Measurements from ENCODE around the gene KCNIP3.

KCNIP3 gene

DNA sequence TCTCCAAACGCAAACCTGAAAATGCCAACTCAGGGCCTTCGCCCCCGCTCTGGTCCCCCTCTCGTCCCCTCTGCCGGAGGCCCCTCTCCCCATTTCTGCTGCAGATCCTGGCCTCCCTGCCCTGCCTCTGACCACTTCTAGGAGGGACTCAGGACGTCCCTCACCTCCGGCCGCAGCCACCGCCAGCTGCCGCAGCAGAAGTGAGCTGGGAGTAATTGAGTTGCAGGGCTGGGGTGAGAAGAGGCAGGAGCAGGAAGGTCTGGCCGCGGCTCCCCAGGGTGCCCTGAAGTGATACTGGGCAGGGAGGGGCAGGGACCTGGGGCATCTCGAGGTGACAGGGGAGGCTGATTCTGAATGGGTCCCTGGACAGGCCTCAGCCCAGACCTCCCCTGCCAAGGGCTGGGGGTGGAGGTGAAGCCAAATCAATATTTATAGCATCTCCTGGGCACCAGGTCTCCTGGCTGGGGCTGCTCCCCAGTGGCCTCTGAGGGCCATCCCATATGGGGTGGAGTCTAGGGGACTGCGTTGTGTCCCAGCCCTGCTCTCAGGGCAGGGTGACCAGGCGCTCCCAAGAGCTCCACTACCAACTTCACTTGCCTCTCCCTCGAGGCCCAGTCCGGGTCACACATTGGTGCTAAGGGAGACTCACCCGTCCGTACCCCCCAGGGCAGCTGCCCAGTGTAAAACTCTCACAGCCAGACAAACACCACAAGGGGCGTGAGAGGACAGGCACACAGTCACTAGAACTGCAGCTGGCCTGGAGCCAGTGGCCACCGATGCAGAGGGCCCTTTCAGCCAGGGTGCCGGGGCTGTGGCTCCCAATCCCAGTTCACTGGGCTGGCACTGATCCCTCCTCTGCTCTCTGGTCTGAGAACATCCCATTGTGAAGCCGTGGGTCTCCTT, 33.0 kb downstream of the KCNIP3 start:
- DNase-seq: no peak

DNA sequence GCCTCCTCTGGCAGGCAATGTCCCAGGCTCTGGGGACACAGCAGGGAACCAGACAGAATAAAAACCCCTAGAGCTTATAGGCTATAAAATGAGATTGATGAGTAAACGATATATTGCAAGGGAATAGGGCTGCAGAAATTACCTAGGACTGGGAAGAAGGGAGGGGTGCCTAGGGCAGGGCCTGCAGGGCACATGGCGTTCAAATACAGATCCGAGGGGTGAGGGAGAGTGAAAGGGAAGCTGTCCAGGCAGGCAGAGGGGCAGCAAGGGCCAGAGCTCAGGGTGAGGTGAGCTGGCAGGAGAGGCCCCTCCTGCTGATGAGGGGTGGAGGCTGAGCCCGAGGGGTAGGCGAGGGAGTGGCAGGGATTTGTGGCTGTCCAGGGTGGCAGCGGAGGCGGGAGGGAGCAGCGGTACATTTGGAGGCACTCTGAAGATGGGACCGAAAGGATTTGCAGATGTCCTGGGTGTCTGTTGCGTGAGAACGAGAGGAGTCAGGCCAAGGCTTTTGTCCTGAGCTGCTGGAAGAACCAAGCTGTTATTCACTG, 33.7 kb downstream of the KCNIP3 start:
- no peak for DNase-seq

DNA sequence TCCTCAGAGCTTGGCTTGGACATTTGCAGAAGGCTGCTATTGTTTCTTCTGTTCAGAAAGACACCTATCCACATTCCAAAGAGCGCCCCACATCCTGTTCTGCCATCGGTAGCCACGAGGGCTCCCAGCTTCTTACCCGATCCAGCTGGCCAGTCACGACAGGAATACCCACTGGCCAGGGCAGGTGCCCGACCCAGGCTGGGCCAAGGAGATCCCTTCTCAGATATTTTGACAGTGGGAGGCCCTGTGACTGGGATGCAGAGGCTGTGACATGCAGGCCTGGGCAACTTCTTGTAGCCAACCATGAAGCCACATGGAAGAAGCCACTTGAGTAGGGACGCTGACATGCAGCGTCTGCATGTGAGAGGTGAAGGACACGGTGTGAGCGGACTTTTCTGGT, 34.5 kb downstream of the KCNIP3 start:
- no peak for DNase-seq

DNA sequence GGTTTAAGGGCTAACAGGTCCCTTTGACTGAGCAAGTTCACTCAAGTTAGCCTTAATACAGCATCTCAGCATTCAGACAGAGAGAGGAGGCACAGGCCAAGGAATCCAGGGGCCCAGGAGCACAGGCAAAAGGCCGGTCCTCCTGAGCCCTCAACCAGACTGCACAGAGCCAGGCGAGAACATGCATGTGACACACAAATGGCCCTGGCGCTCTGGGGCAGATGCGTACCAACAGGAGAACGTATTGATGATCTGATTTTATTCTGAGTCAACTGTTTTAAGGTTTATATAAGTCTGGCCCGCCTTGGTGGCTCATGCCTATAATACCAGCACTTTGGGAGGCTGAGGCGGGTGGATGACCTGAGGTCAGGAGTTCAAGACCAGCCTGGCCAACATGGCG, 34.9 kb downstream of the KCNIP3 start:
- no peak for DNase-seq

DNA sequence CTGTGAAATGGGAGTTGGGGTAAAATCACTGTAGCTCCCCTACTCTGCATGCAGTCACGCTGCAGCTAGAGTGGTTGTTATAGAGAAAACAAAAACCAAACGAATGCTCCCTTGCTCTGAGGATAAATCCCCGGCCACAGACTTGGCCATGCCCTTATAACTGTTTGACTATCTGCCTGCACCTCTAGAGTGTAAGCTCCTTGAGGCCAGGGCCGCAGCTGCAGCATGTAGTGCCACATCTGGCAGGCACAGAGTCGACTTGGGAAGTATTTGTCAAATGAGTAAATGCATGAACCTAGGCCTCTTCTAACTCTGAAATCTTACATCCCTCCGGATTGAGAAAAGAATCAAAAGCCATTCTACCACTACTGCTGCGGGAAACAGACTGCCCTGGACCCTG, 35.9 kb downstream of the KCNIP3 start:
- DNase-seq: no peak

DNA sequence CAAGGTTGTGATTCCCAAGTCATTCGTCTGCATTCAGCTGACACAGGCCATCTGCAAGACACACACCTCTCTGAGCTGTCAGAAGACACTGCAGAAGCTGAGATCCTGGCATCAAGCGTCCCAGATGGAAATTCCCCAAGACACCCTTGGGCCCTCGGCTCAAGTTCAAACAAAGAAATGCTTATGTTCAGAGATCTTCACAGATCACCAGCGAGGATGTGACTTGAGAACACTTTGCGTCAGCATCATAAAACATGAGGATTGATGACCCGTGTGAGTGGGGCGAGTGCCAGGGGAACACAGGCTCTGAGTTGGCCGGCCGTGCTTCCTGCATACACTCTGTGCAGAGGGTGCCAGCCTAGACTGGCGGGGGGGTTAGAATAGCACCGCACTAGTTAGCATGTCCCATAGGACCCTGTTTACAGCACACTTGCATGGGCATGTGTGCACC, 36.8 kb downstream of the KCNIP3 start:
- DNase-seq: no peak

DNA sequence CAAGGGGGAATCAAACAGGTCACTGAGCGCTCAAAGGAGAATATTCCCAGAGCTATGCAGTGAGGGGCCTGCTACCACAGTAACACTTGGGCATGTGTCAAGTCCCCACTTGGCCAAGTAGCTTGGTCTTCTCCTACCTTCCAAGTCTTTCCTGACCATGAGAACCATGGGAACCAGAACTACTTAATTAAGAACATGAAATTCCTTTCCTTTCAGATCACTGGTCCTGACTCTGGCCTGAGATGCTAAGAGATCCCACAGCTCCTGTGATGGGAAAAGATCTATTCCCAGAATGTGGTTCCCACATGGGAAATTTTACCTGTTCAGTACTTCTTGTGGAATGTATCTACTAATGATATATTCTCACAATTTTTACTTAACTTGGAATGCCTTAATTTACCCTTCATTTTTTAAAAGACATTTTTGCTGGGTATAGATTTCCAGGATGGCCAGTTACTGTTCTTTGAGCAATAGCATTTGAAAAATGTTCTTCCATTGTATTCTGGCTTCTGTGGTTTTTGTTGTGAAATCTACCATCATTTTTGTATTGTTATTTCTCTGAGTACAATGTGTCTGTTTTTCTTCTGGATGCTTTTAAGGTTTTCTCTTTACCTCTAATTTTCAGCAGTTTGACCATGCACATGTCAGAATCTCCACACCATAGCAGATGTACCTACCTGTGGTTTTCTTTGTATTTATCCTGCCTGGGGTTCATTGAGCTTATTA, 37.9 kb downstream of the KCNIP3 start:
- DNase-seq: no peak

DNA sequence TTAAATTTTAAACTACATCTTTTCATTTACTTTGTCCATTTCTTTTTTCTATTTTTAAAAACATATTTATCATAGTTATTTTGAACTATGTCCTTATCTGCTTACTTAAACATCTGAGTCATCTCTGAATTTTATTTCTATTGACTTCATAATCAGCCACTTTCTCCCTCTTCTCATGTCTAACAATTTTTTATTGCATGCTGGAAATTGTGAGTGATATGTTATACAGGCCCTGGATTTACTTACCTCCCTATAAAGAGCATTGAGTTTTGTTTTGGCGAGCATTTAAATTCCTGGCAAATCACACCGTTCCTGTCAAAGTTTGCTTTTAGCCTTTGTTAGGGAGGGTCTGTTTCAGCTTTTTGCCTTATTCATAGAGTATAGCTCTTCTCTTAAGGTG, 39.3 kb downstream of the KCNIP3 start:
- DNase-seq: no peak

DNA sequence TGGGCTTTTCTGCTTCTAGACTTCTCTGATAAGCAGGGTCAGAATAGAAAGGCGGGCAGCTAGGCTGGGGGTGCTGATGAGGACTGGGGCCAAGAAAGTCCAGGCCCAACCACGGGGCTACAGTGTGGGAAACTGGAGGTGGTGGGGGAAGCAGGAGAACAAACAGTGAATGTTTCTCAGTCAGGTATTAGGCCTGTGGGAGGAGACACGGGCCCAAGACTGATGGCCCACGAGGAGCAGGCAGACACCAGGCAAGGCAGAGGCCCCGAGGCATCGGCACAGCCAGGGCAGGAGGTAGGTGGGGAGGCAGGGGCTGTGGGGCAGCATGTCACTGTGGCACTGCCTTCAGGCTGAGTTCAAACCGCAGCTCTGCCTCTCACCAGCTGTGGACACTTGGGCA, 40.7 kb downstream of the KCNIP3 start:
- DNase-seq: no peak

DNA sequence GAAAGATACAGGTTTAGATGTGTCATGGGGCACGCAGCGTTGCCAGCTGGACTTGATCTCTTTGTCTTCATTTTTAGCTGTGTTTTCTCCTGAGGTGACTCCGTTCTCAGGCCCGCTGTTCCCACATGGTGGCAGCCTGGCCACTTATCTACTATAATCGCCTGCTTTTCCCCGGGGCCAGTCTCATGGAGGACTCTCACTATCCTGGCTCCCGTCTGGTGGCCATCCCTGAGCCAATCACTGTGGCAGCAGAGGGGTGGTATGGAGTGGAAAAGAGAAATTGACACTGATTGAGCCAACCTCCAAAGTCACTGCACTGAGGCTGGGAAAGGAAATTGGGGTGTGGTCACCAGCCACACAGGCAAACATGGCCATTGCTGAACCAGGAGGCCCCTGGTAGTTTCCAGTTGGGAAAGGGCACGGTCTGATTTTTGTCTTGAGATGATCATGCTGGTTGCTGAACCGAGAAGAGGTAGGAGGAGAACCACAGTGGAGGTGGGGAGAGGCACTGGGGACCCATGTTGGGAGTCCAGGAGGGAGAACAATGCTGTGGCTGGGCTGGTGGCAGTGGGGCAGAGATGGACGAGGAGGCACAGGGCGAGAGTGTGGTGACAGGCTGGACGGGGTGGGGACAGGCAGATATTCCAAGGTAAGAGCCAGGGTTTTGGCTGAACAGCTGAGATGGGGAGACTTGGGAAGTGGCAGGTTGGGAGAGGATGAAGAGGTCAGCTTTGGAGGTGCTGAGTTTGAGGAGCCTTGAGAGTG, 45.6 kb downstream of the KCNIP3 start:
- no peak for DNase-seq

DNA sequence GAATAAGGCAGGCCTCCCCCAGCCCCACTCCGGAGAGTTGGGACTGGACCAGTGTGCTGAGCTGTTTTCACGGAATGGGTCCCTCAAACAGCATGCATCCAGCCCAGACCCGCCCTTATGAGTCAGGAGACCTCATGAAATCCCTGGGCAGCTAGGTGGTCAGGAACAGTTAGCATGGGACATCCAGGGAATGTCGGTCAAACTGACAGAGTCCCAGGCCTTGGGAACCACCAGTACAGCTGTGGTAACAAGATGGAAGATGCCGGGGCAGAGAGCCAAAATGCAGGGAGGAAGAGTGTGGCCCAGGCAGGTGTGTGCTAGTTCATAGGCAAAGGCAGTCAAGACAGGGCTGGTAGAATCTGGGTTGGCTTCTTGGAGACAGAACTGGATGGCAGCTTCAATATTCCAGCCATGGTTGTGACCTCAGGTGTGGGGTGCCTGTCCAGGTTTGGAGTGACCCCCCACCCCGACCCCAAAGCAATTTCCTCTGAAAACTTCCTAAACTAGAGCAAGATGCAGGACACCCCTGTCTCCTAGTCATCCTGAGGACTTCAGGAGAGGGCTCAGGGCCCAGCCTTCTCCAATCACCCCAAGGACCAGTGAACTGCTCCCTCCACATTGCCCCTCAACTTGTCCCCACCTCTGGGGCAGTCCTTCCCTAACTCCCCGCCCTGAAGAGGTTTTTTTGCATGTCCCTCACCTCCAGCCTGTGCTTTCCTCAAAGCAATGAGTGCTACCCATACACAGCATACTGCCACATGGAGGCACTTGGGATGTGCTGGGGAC, 46.5 kb downstream of the KCNIP3 start:
- DNase-seq: no peak

DNA sequence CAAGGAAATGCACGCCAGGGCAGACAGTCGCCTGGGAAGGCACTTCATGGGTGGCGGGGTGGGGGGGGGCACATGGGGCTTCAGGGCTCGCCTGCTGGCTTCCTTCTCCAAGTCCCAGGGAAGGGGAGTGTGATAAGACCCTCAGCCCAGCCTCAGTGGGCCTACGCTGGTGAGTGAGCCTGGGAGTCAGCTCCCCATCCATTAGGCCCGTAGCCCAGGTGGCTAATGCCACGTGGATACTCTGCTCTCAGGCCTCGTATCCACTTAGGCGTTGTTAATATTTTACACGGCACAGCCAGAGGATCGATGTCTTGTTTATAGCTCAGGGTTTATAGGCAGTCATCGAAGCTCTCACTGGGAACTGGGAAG, 47.1 kb downstream of the KCNIP3 start:
- no peak for DNase-seq

DNA sequence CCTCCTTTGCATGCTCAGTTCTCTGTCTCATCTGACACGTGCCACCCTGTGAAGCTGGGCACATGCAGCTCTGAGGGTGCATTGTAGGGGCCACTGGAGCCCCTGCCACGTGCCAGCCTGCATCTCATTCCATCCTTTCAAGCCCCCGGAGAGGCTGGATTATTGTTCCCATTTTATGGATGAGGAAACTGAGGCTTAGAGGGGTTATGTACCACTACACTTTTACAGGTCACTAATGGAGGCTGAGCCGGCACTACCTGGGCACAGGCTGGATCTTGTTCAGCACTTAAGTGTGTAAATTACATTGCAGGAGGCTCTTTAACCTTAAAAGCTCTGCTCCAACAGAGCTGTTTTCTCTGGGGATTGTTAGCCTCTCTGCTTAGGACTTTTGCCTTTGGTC, 47.5 kb downstream of the KCNIP3 start:
- no peak for DNase-seq

DNA sequence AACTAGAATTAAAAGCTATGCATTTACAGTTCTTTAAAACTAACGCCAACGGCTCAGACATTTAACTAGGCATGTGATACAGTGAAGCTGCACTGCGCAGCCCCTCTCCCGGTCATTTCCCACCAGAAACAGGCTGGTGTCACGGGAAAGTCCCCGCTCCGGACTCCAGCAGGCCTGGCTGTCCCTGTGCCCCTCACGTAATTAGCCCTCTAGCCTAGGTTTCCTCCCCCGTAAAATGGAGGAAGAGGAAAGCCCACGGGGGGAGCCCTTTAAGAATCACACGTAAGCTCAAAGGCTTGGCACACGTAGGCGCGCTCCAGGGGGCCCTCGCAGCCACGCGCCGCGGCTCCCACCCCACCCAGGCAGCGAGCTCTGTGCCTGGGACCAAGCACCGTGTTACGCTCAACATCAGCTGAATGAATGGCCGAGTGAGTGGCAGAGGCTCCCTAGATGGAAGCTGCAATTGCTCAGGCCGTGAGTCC, 48.0 kb downstream of the KCNIP3 start:
- DNase-seq: no peak

DNA sequence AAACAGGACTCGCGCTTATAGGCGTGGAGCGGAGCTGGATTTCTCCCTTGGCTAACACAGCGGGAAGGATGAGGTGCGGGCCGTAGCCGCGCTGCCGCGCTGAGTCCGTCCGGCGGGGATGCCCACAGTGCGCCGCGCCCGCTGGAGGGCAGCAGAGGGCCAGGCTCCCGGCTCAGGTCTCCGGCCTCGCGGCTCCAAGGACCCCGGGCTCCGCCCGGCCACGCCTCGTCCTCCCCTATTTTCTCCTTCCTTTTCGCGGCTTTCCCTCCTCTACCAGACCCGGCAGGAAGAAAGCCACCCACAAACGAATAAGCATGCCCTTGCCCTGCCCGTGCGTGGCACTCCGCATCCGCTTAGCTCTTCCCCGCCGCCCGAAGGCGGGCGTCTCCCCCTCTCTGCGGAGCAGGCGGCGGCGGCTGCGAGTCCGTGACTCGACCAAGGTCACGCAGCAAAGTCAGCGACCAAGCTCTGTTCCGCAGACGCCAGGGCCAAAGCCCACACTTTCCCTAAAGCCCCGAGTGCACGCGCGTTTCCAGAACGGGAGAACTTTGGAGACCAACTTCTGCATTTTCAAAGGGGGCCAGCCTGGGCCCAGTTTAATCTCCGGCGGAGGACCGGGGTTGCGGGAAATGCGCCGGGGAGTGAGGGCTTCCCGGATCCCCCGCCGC, 48.5 kb downstream of the KCNIP3 start:
- no peak for DNase-seq

DNA sequence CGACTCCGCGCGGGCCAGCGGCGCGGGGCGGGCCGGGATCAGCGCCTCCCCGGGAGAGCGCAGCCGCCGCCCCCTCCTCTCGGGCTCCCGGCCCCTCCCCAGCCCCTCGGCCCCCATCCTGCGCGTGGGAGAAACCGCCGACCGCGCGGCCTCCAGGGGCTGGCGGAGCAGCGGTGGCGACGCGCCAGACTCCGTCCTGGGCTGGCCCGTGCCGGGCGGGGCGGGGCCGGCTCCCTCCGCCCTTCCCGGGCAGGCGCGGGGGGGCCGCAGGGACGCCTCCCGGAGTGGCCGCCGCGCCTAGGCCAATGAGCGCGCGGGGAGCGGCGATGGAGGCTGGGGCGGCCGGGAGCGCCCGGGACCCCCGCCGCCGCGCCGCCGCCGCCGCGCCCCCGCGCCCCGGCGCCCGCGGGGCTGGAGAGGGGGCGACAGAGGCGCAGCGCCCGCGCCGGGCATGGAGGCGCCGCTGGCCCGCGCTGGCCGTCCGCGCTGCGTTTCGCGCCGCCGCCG, 49.1 kb downstream of the KCNIP3 start:
- no peak for DNase-seq

DNA sequence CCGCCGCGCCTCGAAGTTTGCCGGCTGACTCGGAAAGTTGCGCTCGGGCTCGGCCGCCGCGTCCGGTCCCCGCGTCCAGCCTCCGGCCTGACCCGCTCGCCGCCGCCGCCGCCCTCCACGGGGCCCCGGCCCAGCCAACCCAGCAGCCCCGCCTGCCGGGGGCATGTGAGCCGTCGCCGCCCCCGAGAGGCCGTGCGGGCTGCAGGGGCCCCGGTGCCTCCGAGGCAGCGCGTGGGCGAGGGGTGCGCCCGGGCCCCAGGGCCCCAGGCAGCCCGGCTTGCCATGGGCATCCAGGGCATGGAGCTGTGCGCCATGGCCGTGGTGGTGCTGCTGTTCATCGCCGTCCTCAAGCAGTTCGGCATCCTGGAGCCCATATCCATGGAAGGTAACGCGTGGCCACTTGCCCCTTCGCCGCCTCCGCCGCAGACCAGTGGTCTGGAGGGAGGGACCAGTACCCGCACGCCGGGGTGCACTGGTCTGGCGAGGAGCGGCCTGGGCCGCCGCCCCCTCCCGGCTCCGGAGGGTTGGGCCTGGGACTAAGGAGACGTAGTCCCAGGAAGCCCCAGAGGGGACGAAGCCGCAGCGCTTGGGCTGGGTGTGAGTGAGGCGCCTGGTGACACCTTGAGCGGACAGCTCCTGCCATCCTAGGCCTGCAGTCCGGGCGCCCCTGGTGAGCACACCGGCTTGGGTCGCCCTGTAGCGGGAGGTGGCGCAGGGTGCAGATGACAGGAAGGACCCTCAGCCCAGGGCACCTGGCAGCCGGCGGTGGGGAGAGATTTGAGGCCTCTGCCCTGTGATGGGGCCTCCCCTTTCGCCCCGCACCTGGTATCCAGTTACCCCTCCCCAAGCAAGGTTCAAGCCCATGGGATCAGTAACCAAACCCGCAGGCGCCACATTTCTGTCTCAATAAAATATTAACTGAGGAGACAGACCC, 49.9 kb downstream of the KCNIP3 start:
- no peak for DNase-seq

DNA sequence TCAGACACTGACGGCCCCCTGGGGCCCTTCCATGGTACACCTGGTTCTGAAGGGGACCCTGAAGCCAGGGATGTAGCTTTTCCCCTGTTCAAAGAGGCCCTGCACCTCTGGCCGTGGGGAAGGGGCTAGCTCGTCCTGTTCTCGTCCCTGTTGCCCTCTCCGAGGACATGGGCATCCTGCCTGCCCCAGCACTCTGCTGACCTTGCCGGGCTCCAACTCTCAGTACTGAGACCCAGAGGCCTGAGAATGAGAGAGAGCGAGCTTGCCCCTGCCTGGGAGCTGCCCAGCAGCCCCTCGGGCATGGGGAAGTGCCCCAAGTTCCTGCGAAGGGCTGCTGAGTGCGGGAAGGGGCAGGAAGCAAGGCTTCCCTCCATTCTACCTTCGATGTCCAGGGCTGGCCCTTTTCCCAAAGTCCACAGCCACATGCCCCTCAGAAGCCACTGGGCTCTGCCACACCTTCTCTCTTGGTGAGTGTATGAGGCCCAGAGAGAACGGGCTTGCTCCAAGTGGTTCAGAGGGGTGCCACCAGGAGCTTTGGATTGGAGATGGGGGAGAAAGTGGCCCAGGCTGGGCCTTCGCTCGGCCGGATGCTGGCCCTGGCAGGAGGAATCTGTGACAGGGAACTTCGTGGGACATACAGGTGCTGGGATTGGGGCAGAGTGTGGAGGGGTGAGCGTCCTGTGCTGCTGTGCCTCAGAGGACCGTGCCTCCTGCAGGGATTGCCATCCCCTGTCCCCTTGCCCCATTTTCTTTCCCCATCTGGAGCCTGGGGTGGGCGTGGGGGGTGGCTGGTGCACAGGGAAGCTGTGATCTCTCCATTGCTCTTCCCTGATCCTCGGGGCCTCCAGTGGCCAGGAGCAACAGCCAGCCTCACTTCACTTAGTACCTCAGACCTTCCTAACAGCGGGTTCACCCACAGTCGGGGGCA, 50.8 kb downstream of the KCNIP3 start:
- no peak for DNase-seq

All from cortex of kidney (tissue), 1 donor.